ENCODE data around the gene FAM234B.

GRCh38 chr12:13095266-13095995 lies 51.2 kb downstream of the FAM234B start:
- no peak for TF ChIP-seq CTCF (conservative IDR thresholded peaks at IDR 0.05; ENCODE audit: low read depth in 2 of 2)
- TF ChIP-seq EZH2phosphoT487 (IDR thresholded peaks at IDR 0.05; ENCODE audit: unreplicated experiment) = no peak
- TF ChIP-seq REST (IDR thresholded peaks at IDR 0.05; ENCODE audit: unreplicated experiment) = no peak
- TF ChIP-seq EZH2 (IDR thresholded peaks at IDR 0.05; ENCODE audit: low read depth, unreplicated experiment) = no peak
- TF ChIP-seq POLR2AphosphoS5 (IDR thresholded peaks at IDR 0.05; ENCODE audit: low read depth) = no peak
- no peak for TF ChIP-seq JUNB (IDR thresholded peaks at IDR 0.05; ENCODE audit: unreplicated experiment)
- no peak for TF ChIP-seq STAT1 (IDR thresholded peaks at IDR 0.05; ENCODE audit: unreplicated experiment)
- TF ChIP-seq ETS1 (IDR thresholded peaks at IDR 0.05) = no peak
- no peak for TF ChIP-seq NANOG (IDR thresholded peaks at IDR 0.05; ENCODE audit: borderline replicate concordance)
- no peak for TF ChIP-seq CREB1 (CRISPR knock-in tag; IDR thresholded peaks at IDR 0.05; ENCODE audit: low read depth)

Measured in GM23338 (cell line).